SJCRH30 (cell line): ENCODE results near the gene MAT2B. TPM values are rescaled to one million over a fixed set of nuclear protein-coding genes. Genes with fewer than 3 reads are reported as not detected.

Source experiments
- DNase-seq, 2 experiments: peaks; one replicate each; pipeline ENCODE4 v3.0.0-alpha.2; 2015 to 2020
- H3K27ac ChIP-seq: fragments of 250-450 bp; sonication (Bioruptor Pico); 2 replicates; pipeline ENCODE4 v1.5.1; 2020; ENCODE audit warnings: mild to moderate bottlenecking, moderate library complexity
- H3K27me3 ChIP-seq: fragments of 250-450 bp; sonication (Bioruptor Pico); 2 replicates; pipeline ENCODE4 v1.5.1; 2020; ENCODE audit warnings: mild to moderate bottlenecking, moderate library complexity
- H3K36me3 ChIP-seq: fragments of 250-450 bp; sonication (Bioruptor Pico); 2 replicates; pipeline ENCODE4 v1.5.1; 2020; ENCODE audit warnings: mild to moderate bottlenecking, moderate library complexity
- H3K4me1 ChIP-seq: fragments of 250-450 bp; sonication (Bioruptor Pico); 2 replicates; pipeline ENCODE4 v1.5.1; 2020; ENCODE audit warnings: mild to moderate bottlenecking, moderate library complexity
- H3K4me3 ChIP-seq: fragments of 250-450 bp; sonication (Bioruptor Pico); 2 replicates; pipeline ENCODE4 v1.5.1; 2020; ENCODE audit warnings: mild to moderate bottlenecking, moderate library complexity
- H3K9me3 ChIP-seq: fragments of 250-450 bp; sonication (Bioruptor Pico); replicated peaks from 2 replicates; pipeline ENCODE4 v1.5.1; 2020; ENCODE audit warnings: mild to moderate bottlenecking, moderate library complexity
- total RNA-seq: library from RNA; depleted of rRNA; stranded (reverse); fragments of >200 nt; shearing (Covaris generic); gene quantifications from 2 replicates; pipeline ENCODE4 v1.2.3, GENCODE V29; 2014; rRNA removed

MAT2B gene
- 40.6 and 42.2 TPM in 2 replicates for total RNA-seq

GRCh38 chr5:163505368-163506094, at the start of gene MAT2B:
MAT2B (plus strand) TSS chr5:163505619; CDS start chr5:163505687, 68 bp downstream.
- H3K27me3 ChIP-seq = no peaks in the 10 kb centered on the region
- H3K27ac ChIP-seq = peak within 1 kb of the TSS; percentile 85
- H3K36me3 ChIP-seq = no peaks in the 10 kb centered on the region
- H3K4me1 ChIP-seq = no peaks in the 10 kb centered on the region
- peak; percentile 93 to 96 for DNase-seq
- H3K9me3 ChIP-seq = no peaks in the 10 kb centered on the region
- peak within 1 kb of the TSS; percentile 92 for H3K4me3 ChIP-seq

- H3K27me3 ChIP-seq = no peaks in the 10 kb centered on the region
- H3K4me3 ChIP-seq = no peak overlapping the region
- no peak overlapping the region for H3K27ac ChIP-seq
- peaks cover 15% of the 10 kb centered on the region for H3K36me3 ChIP-seq
- H3K9me3 ChIP-seq = no peaks in the 10 kb centered on the region
- DNase-seq = no peak
- H3K4me1 ChIP-seq = no peaks in the 10 kb centered on the region
Measured at GRCh38 chr5:163456029-163456589, 49.3 kb upstream of the MAT2B start.

DNA sequence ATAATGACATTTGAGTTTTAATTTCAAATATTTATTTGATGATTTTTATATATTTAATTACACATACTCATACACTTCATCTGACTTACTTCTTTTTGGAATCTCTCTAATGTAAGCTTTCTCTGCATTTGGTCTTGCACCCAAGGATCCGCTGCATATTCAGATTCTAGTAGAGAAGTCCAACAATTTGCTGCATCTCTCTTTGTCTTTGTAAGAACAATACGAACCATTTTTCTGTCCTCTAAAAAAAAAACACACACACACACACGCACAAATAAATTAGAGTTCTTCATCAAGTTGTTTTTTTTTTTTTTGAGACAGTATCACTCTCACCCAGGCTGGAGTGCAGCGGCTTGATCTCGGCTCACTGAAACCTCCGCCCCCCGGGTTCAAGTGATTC, 48.6 kb upstream of the MAT2B start:
- H3K4me3 ChIP-seq = no peak overlapping the region
- no peak for DNase-seq
- H3K9me3 ChIP-seq = no peaks in the 10 kb centered on the region
- no peaks in the 10 kb centered on the region for H3K27me3 ChIP-seq
- peaks cover 13% of the 10 kb centered on the region for H3K36me3 ChIP-seq
- H3K27ac ChIP-seq = no peak overlapping the region
- H3K4me1 ChIP-seq = no peaks in the 10 kb centered on the region

GRCh38 chr5:163458778-163459385, 46.5 kb upstream of the MAT2B start:
- Histone ChIP-seq H3K4me3 (peak overlapping the region; percentile 80), H3K27ac (peak overlapping the region; percentile 99; the same call in 1 of the 2 replicates), H3K4me1 (no peaks in the 10 kb centered on the region), H3K9me3 (no peaks in the 10 kb centered on the region), H3K27me3 (no peaks in the 10 kb centered on the region), H3K36me3 (peaks cover 8% of the 10 kb centered on the region)
- DNase-seq = peak in 1 of 2 experiments; percentile 7

GRCh38 chr5:163459462-163459818, 46.0 kb upstream of the MAT2B start:
- H3K36me3 ChIP-seq = peaks cover 6% of the 10 kb centered on the region
- no peaks in the 10 kb centered on the region for H3K27me3 ChIP-seq
- H3K4me1 ChIP-seq = no peaks in the 10 kb centered on the region
- DNase-seq = no peak
- H3K4me3 ChIP-seq = peak overlapping the region; percentile 80
- H3K9me3 ChIP-seq = no peaks in the 10 kb centered on the region
- H3K27ac ChIP-seq = peak overlapping the region; percentile 99

- no peaks in the 10 kb centered on the region for H3K9me3 ChIP-seq
- no peaks in the 10 kb centered on the region for H3K27me3 ChIP-seq
- H3K4me3 ChIP-seq = peak within 1 kb of the TSS; percentile 80
- peak within 1 kb of the TSS; percentile 99 for H3K27ac ChIP-seq
- peaks cover 2% of the 10 kb centered on the region for H3K36me3 ChIP-seq
- peak; percentile 96 to 98 for DNase-seq
- no peaks in the 10 kb centered on the region for H3K4me1 ChIP-seq
Measured at GRCh38 chr5:163459819-163460561, 45.4 kb upstream of the MAT2B start, which contains the start of gene NUDCD2. NUDCD2 (minus strand) TSS chr5:163460102; CDS start chr5:163460050, 52 bp downstream.

GRCh38 chr5:163460562-163461171, 44.8 kb upstream of the MAT2B start, which contains the start of gene HMMR:
HMMR (plus strand) TSS chr5:163460632; CDS start chr5:163460693, 61 bp downstream.
- DNase-seq = peak; percentile 51 to 69
- H3K9me3 ChIP-seq = no peaks in the 10 kb centered on the region
- H3K4me1 ChIP-seq = no peaks in the 10 kb centered on the region
- peak within 1 kb of the TSS; percentile 99 for H3K27ac ChIP-seq
- peak within 1 kb of the TSS; percentile 80 for H3K4me3 ChIP-seq
- H3K27me3 ChIP-seq = no peaks in the 10 kb centered on the region
- H3K36me3 ChIP-seq = no peaks in the 10 kb centered on the region; the same call in 1 of the 2 replicates

DNA sequence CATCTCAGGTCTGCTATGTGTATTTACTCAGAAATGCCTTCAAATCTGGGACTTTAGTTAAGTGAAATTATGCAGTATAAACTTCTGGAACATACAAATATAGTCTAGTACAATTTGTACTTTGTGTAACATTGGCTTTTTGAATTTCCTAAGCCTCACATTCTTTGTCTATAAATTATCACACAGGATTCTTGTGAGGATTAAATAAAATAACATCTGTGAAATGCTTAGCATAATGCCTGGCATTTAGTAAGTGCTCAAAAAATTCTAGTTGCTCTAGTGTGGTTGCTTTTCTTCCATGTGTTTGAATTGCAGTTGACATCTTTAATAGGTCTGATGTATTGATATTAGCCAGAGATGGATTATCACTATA, 42.4 kb upstream of the MAT2B start:
- H3K27me3 ChIP-seq = no peaks in the 10 kb centered on the region
- no peak overlapping the region for H3K4me3 ChIP-seq
- no peak overlapping the region for H3K27ac ChIP-seq
- no peak for DNase-seq
- no peaks in the 10 kb centered on the region for H3K4me1 ChIP-seq
- H3K9me3 ChIP-seq = no peaks in the 10 kb centered on the region
- H3K36me3 ChIP-seq = peaks cover 14% of the 10 kb centered on the region

DNA sequence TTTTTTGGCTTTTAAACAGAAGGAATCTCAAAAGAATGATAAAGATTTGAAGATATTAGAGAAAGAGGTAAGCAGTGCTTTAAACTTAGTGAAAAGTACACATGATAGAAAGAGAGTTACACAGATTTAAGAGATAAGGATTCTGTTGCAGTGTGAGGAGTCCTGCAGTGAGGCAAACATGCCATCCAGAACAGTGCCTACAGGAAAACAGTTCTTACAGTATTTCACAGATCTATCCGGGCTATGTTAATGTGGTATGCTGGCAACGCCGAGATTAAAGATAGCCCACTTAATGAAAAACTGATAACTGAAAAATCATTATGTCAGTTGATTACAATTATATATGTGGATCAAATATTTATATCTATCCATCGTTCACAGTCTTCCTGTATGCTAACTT, 37.7 kb upstream of the MAT2B start:
- no peak overlapping the region for H3K27ac ChIP-seq
- H3K4me1 ChIP-seq = no peaks in the 10 kb centered on the region
- H3K4me3 ChIP-seq = no peak overlapping the region
- no peak for DNase-seq
- H3K27me3 ChIP-seq = no peaks in the 10 kb centered on the region
- peaks cover 51% of the 10 kb centered on the region for H3K36me3 ChIP-seq
- H3K9me3 ChIP-seq = no peaks in the 10 kb centered on the region

- Histone ChIP-seq H3K9me3 (no peaks in the 10 kb centered on the region), H3K27ac (no peak overlapping the region), H3K4me3 (no peak overlapping the region), H3K36me3 (peaks cover 73% of the 10 kb centered on the region), H3K4me1 (no peaks in the 10 kb centered on the region), H3K27me3 (no peaks in the 10 kb centered on the region)
- DNase-seq = no peak
Measured at GRCh38 chr5:163473635-163474243, 31.7 kb upstream of the MAT2B start.

DNA sequence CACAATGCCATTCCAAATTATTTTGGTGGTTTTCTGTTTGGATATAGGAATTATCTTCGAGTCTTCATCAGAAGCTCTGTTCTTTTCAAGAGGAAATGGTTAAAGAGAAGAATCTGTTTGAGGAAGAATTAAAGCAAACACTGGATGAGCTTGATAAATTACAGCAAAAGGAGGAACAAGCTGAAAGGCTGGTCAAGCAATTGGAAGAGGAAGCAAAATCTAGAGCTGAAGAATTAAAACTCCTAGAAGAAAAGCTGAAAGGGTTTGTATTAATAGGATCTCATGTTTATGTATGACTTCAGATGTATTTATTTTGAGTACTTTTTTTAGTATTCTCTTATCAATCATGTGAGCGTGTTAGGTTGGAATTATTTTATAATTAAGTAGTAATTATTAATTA, 30.0 kb upstream of the MAT2B start:
- Histone ChIP-seq H3K36me3 (peaks cover 73% of the 10 kb centered on the region), H3K27ac (no peak overlapping the region), H3K4me1 (no peaks in the 10 kb centered on the region), H3K4me3 (no peak overlapping the region), H3K27me3 (no peaks in the 10 kb centered on the region), H3K9me3 (no peaks in the 10 kb centered on the region)
- DNase-seq = no peak

- DNase-seq = no peak
- Histone ChIP-seq H3K27ac (no peak overlapping the region), H3K27me3 (no peaks in the 10 kb centered on the region), H3K9me3 (no peaks in the 10 kb centered on the region), H3K4me3 (no peak overlapping the region), H3K36me3 (peaks cover 64% of the 10 kb centered on the region), H3K4me1 (no peaks in the 10 kb centered on the region)
Measured at GRCh38 chr5:163478126-163478981, 27.1 kb upstream of the MAT2B start.

DNA sequence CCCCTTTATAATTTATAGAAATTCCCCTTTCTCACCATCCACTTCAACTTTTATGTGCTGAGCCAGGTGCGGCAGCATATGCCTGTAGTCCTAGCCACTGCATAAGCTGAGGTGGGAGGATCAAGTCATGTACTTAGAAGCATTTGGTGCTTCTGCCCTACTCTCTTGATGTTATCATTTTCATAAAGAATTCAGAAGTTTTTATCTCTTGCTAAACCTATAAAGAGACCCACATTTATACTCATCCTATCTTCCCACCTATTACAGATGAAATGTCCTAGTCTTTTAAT, 26.5 kb upstream of the MAT2B start:
- no peaks in the 10 kb centered on the region for H3K4me1 ChIP-seq
- no peak overlapping the region for H3K27ac ChIP-seq
- no peak overlapping the region for H3K4me3 ChIP-seq
- H3K36me3 ChIP-seq = peaks cover 64% of the 10 kb centered on the region
- DNase-seq = no peak
- no peaks in the 10 kb centered on the region for H3K9me3 ChIP-seq
- no peaks in the 10 kb centered on the region for H3K27me3 ChIP-seq
